Measurements from ENCODE around the gene ZNF775.

Gene ZNF775

GRCh38 chr7:150351587-150352194 is 27.4 kb upstream of the ZNF775 start:
- DNase-seq = no peak

- DNase-seq = no peak
These were observed 23.5 kb upstream of the ZNF775 start for GRCh38 chr7:150355666-150356059.

GRCh38 chr7:150356265-150356897 is 22.7 kb upstream of the ZNF775 start:
- no peak for DNase-seq

GRCh38 chr7:150357270-150357669 is 21.9 kb upstream of the ZNF775 start:
- peak; percentile 74 for DNase-seq

- DNase-seq = no peak
These were observed 21.2 kb upstream of the ZNF775 start for GRCh38 chr7:150357771-150358427.

GRCh38 chr7:150358433-150358832 is 20.7 kb upstream of the ZNF775 start:
- no peak for DNase-seq

GRCh38 chr7:150358988-150359621 is 20.0 kb upstream of the ZNF775 start:
- no peak for DNase-seq

- DNase-seq = no peak
These were observed 19.3 kb upstream of the ZNF775 start for GRCh38 chr7:150359622-150360362.

GRCh38 chr7:150360363-150361058 is 18.6 kb upstream of the ZNF775 start:
- no peak for DNase-seq

GRCh38 chr7:150361402-150361801 is 17.7 kb upstream of the ZNF775 start:
- no peak for DNase-seq

GRCh38 chr7:150361807-150362621 is 17.1 kb upstream of the ZNF775 start:
- DNase-seq = no peak

- DNase-seq = no peak
These were observed 15.8 kb upstream of the ZNF775 start for GRCh38 chr7:150363370-150363769.

GRCh38 chr7:150363872-150364271 is 15.3 kb upstream of the ZNF775 start:
- no peak for DNase-seq

- no peak for DNase-seq
These were observed 13.9 kb upstream of the ZNF775 start for GRCh38 chr7:150365194-150365593.

GRCh38 chr7:150365673-150366398 is 13.3 kb upstream of the ZNF775 start:
- DNase-seq = no peak

GRCh38 chr7:150367677-150368095 is 11.4 kb upstream of the ZNF775 start:
- no peak for DNase-seq

GRCh38 chr7:150368096-150368883 is 10.8 kb upstream of the ZNF775 start, which contains the start of gene REPIN1:
REPIN1 (plus strand) TSS chr7:150368822; CDS start chr7:150369712, 890 bp downstream.
- DNase-seq = peak; percentile 91

- DNase-seq = peak; percentile 73
These were observed 10.0 kb upstream of the ZNF775 start for GRCh38 chr7:150368884-150369747.
